G401.6 (cell line): ENCODE measurements around the gene SEMA4D.

Source experiments
- FAIRE-seq: peaks from 2 replicates; lab custom pipeline; 2012; peaks lifted over from hg19 to GRCh38; lab: Jason Lieb, UNC

Gene SEMA4D

DNA sequence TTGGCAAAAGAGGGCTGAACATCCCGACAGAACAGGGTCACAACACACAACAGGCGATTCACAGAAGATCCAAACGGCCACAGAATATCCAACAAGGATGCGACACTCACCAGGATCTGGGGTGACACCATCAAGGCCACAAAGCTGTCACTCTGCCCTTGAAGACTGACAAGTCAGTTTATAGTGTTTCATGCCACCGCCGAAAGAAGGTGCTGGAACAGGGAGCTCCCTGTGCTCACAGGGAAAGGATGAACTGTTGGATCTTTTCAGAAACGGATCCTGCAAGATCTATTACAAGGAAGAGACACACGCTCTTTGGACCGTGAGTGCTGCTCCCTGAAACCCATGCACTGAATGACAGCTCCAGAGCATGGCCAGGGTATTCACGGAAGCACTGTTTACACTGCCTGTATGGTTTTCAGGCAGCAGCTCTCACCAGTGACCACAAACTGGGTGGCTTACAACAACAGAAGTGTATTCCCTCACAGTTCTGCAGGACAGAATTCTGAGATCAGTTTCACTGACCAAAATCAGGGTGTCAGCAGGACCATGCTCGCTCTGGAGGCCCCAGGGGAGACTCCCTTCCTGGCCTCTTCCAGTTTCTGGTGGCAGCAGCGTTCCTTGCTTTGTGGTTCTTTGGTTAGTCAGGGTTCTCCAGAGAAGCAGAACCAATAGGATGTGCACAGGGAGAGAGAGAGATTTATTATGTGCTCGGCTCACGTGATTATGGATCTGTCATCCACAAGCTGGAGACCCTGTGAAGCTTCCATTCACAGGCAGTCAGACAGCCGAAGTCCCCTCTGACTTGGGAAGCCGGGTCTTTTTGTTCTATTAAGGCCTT is 52.8 kb downstream of the SEMA4D start:
- no peak for FAIRE-seq

GRCh38 chr9:89444274-89444673 is 53.6 kb downstream of the SEMA4D start:
- no peak for FAIRE-seq

DNA sequence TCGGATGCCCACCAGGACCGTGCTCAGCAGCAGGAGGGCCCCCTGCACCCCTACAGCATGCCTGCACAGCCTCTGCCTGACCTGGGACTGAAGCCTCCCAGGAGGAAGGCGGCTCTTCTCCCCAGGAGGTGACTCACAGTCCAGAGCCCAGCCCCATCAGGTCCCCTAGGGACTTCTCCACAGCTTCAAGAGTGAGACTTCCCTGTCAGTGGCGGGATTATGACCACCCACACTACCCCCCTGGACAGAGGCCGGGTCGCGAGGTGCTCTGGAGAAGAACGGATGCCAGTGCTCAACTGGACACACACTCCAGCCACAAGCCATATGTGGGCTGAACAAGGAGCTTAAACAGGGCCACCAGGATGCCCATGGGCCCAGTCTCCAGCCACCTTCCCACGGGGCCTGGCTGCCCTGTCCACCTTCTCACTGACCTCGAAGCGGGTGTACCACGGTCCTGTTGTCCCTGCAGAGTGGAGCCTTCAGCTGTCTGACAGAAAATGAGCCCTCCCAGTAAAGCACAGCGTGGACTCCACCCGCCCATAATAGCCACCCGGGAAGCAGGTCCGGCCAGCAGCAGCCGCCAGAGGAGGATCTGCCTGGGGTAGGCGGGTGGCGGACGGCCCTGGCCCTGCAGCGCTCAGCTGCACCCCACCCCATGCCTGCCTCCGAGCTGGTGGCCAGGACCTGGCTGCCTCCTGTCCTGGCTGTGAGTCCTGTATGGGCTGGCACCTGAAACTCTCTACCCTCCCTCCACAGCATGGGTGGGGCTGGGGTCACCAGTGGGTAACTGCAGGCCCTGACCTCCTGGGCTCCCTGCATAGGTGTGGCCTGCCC is 54.7 kb downstream of the SEMA4D start:
- no peak for FAIRE-seq

- no peak for FAIRE-seq
Measured at GRCh38 chr9:89442501-89442978, 55.4 kb downstream of the SEMA4D start.

DNA sequence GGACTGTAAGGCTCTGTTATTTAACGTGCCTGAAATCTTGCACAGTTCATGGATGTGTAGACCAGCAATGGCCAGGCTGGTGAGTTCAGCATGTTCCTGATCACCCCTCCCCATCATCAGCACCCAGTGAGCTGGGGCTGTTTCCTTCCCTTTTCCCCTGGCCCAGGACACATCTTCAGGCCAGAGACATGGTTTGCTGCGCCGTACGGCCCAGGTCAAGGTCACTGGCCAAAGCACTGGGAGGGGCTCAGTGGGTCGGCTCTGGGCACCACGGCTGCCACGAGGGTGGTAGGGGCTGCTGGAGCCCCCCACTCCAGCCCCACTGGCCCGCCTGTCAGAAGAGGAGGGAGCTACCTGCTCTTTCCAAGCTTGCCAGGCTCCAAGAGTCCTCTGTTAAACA is 55.9 kb downstream of the SEMA4D start:
- FAIRE-seq, result no peak

GRCh38 chr9:89441655-89441970 is 56.3 kb downstream of the SEMA4D start:
- no peak for FAIRE-seq

GRCh38 chr9:89440951-89441654 is 56.8 kb downstream of the SEMA4D start:
- no peak for FAIRE-seq

DNA sequence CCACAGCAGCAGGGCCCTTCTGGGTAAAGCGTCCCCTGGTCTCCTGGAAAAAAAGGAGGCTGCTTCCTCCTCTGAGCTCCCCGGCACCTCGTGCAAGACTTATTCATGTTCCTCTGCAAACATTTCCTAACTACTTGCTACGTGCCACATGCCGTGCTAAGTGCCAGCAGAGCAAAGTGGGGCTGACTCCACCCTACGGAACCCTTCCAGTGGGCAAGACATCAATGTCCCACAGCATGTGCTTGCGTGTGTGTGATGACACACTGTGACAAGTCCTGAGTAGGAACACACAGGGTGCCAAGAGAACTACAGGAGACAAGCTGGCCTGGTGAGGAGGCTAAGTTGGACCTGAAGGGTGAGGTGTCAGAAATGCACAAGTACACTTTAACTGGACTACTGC is 57.4 kb downstream of the SEMA4D start:
- FAIRE-seq, result no peak

DNA sequence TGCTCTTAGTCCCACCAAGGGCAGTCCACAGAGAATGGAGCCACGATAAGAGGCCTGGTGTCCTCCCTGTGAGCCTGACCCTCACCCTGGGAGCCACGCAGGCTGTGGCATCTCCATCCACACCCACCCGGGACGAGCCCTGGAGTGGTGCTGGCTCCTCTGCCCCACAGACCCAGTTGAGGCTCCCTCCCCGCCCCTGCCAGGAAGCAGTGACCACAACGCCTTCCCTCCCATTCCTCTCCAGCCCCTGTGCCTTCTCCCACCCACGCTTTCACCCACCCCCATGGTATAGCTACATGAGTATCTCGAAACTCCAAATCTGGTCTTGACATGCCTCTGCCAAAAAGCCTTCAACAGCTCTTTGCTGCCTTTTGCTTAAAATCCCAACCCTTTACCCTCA is 57.9 kb downstream of the SEMA4D start:
- FAIRE-seq, result no peak

DNA sequence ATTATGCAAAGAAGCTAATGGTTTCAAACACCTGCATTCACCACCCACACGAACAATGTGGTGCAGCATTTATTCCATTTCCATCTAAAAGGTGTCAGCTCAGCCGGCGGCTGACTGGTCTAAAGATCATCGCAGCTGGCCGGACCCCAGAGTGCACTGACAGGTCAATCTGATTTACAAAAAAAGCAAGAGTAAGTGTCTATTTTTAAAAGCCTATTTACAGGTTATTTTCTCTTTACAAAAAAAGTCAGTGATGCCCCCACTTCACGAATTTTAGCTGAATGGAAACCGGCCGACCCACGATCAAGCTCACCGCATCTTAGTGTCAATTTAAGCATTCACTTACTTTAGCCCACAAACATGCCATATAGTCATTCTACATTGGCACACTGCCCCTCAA is 58.3 kb downstream of the SEMA4D start:
- FAIRE-seq, result no peak

DNA sequence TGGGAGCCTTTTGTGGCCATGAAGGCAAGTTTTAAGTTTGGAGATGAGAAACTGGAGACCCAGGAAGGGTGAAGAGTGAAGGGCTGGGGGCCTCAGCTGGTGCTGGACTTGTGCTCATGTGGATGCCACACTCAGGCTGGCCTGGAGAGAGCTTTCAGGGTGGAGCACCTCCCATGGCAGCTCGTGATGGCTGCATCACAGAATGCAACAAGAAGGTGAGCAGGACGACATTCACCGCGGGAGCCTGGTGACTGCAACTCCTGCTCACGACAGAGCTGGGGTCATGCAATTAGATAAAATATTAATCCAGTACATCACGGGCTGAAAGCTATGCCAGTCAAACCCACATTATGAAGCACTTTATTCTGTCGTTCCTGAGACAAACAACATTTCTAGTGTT is 59.7 kb downstream of the SEMA4D start:
- no peak for FAIRE-seq

DNA sequence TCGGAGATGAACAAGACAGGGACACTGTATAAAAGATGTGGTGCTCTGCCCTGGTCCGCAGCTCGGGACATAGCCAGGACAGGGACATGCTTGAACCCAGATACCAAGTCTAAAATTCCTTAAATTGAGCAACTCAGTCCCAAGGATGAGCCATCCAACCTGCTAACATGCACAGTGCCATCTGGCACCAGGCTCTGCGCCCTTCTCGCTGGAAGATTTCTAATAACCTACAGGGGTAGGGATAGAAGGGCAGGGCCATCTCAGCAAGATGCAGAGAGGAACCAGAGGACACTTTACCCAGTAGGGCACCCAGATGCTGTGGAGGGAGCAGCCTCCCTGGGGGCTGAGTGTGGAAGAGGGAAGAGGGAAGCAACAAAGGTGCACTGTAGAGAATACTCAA is 60.1 kb downstream of the SEMA4D start:
- FAIRE-seq, result no peak

GRCh38 chr9:89436963-89437625 is 60.8 kb downstream of the SEMA4D start:
- FAIRE-seq, result no peak

- FAIRE-seq, result no peak
Measured at GRCh38 chr9:89436326-89436725, 61.6 kb downstream of the SEMA4D start.

DNA sequence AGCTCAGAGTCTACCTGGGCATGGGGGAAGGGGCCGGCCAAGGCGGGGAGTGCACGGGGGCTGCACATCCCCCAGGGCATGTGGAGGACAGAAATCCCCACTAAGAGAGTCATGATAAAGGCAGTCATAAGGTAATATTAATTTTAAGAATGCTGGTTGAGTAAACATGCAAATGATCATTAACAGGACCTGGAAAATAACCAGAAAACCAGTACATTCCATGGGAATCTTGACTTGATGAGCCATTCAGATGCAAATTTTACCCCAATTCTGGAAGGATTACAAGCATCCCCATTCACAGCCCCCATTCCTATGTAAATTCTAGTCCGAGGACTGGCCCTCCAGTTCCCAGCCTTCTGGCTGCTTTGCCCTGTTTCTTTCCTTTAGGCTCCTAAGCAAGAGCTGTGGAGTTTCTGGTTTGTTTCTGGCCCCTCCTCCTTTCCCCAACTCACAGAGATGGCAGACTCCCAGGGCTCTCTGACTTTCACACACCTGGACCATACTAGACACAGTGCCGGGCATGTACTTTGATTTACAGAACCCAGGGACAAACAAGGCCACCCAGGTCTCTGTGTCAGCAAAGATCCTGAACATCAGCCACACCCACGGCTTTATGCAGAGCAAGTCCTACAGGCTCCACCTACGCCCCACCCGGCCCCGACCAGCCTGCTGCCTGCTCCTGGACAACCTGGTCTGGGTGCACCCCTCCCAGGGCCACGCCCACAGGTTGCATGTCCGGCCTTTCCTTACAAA is 62.7 kb downstream of the SEMA4D start:
- no peak for FAIRE-seq

- no peak for FAIRE-seq
Measured at GRCh38 chr9:89434636-89435035, 63.3 kb downstream of the SEMA4D start.

DNA sequence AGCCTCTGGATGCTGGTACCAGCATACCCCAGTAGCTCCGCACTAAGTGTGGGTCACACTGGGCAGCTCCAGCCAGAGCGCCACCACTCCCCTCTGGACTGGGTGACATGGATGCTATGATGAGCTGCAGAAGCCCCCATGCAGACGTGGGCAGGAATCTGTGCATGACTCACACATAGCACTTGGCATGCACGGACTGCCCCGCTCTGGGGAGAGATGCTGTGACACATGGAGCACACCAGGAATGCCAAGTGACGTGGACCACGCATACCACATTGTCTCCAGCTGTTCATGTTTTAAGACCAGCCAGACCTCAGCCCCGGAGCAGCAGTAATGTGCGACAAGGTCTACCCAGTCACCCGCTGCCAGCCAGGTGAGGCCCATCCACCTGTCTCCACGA is 64.1 kb downstream of the SEMA4D start:
- FAIRE-seq, result no peak

- no peak for FAIRE-seq
Measured at GRCh38 chr9:89432986-89433530, 64.9 kb downstream of the SEMA4D start.

- FAIRE-seq, result no peak
Measured at GRCh38 chr9:89431930-89432725, 65.8 kb downstream of the SEMA4D start.

GRCh38 chr9:89430995-89431394 is 66.9 kb downstream of the SEMA4D start:
- FAIRE-seq, result no peak
